Liver (tissue), 9 donors: ENCODE results near the gene EEFSEC. TPM values are rescaled to one million over a fixed set of nuclear protein-coding genes. Genes with fewer than 3 reads are reported as not detected.
A peak's percentile ranks its signal among the peaks of the same experiment; 100 is the strongest.

ENCODE experiments used
- DNase-seq: peaks from one replicate; pipeline ENCODE4 v3.0.0-alpha.2; 2017; ENCODE audit warnings: low spot score
- H3K27ac ChIP-seq, 2 donors: one replicate each; pipeline ENCODE4 v1.7.0; 2013; ENCODE audit warnings: inconsistent platforms in 2 of 2, low read length in 2 of 2, control low read depth in 1 of 2, low read depth in 1 of 2, mild to moderate bottlenecking in 1 of 2
- H3K27me3 ChIP-seq, 4 donors: one replicate each; pipeline versions ENCODE4 v1.6.1 to v1.7.0; 2013; ENCODE audit warnings: low read length in 3 of 4, inconsistent platforms in 1 of 4, mild to moderate bottlenecking in 1 of 4, moderate library complexity in 1 of 4; ENCODE audit not compliant: control insufficient read depth in 4 of 4, insufficient read depth in 4 of 4
- H3K36me3 ChIP-seq, 4 donors: one replicate each; pipeline versions ENCODE4 v1.6.1 to v1.7.0; 2013; ENCODE audit warnings: low read length in 3 of 4, mild to moderate bottlenecking in 3 of 4, low read depth in 1 of 4, moderate library complexity in 1 of 4; ENCODE audit not compliant: control insufficient read depth in 4 of 4, insufficient read depth in 3 of 4
- H3K4me1 ChIP-seq, 4 donors: one replicate each; pipeline versions ENCODE4 v1.6.1 to v1.7.0; 2013; ENCODE audit warnings: low read length in 3 of 4, mild to moderate bottlenecking in 3 of 4, moderate library complexity in 1 of 4; ENCODE audit not compliant: control insufficient read depth in 4 of 4, insufficient read depth in 4 of 4
- H3K4me3 ChIP-seq, 3 donors: one replicate each; pipeline versions ENCODE4 v1.6.1 to v1.7.0; 2013; ENCODE audit warnings: low read length in 3 of 3, control low read depth in 1 of 3, low read depth in 1 of 3, mild to moderate bottlenecking in 1 of 3
- H3K9ac ChIP-seq, 2 donors: one replicate each; pipeline ENCODE4 v1.7.0; 2013; ENCODE audit warnings: low read length in 2 of 2, mild to moderate bottlenecking in 2 of 2, moderate library complexity in 2 of 2, control low read depth in 1 of 2, low read depth in 1 of 2
- H3K9me3 ChIP-seq, 4 donors: one replicate each; pipeline versions ENCODE4 v1.6.1 to v1.7.0; 2013; ENCODE audit warnings: low read length in 3 of 4; ENCODE audit not compliant: control insufficient read depth in 4 of 4
- EGR1 ChIP-seq, 2 donors: IDR thresholded peaks; 2 replicates each; pipeline ENCODE4 v1.6.1; 2016 to 2018; ENCODE audit warnings: antibody characterized with exemption in 2 of 2, low read depth in 2 of 2
- FOXA1 ChIP-seq: IDR thresholded peaks from 2 replicates; pipeline ENCODE4 v1.6.1; 2016; ENCODE audit warnings: antibody characterized with exemption
- GABPA ChIP-seq, 2 donors: IDR thresholded peaks in 1 of 2; conservative IDR thresholded peaks in 1 of 2; 2 replicates each; pipeline ENCODE4 v1.6.1; 2016; ENCODE audit warnings: antibody characterized with exemption in 2 of 2, mild to moderate bottlenecking in 1 of 2, moderate library complexity in 1 of 2
- HNF4A ChIP-seq, 2 donors: conservative IDR thresholded peaks; 2 replicates each; pipeline ENCODE4 v1.6.1; 2016; ENCODE audit warnings: antibody characterized with exemption in 2 of 2, mild to moderate bottlenecking in 2 of 2
- HNF4G ChIP-seq: IDR thresholded peaks from 2 replicates; pipeline ENCODE4 v1.6.1; 2016; ENCODE audit warnings: antibody characterized with exemption
- JUND ChIP-seq, 2 donors: IDR thresholded peaks; 2 replicates each; pipeline ENCODE4 v1.6.1; 2016; ENCODE audit warnings: antibody characterized with exemption in 2 of 2
- NR2F2 ChIP-seq: IDR thresholded peaks from 2 replicates; pipeline ENCODE4 v1.6.1; 2016; ENCODE audit warnings: antibody characterized with exemption
- RAD21 ChIP-seq, 2 donors: IDR thresholded peaks; 2 replicates each; pipeline ENCODE4 v1.6.1; 2016; ENCODE audit warnings: antibody characterized with exemption in 2 of 2, mild to moderate bottlenecking in 2 of 2
- RXRA ChIP-seq, 2 donors: IDR thresholded peaks; 2 replicates each; pipeline ENCODE4 v1.6.1; 2017 to 2018; ENCODE audit warnings: antibody characterized with exemption in 2 of 2, mild to moderate bottlenecking in 1 of 2
- SP1 ChIP-seq: IDR thresholded peaks from 2 replicates; pipeline ENCODE4 v1.6.1; 2018; ENCODE audit warnings: antibody characterized with exemption, mild to moderate bottlenecking
- TAF1 ChIP-seq: conservative IDR thresholded peaks from 2 replicates; pipeline ENCODE4 v1.6.1; 2016; ENCODE audit warnings: antibody characterized with exemption, mild to moderate bottlenecking
- YY1 ChIP-seq: IDR thresholded peaks from 2 replicates; pipeline ENCODE4 v1.6.1; 2016; ENCODE audit warnings: antibody characterized with exemption, mild to moderate bottlenecking
- WGBS: extraction: QIAGEN DNeasy Blood & Tissue Kit; methylation state at CpG from one replicate; pipeline ENCODE4 v1.1.7; 2013; 5-methylcytosine and 5-hydroxymethylcytosine counted together
- polyA plus RNA-seq, 2 donors: library from polyadenylated mRNA; stranded (reverse) in 1 of 2; unstranded in 1 of 2; fragments of 200-250 nt in 1 of 2; fragments of >200 nt in 1 of 2; fragmentation: Nextera tagmentation in 1 of 2; extraction: Ambion mirVana in 1 of 2; gene quantifications; one replicate each; pipeline versions ENCODE4 v1.2.1 to v1.2.3, GENCODE V29; 2013 to 2015
- total RNA-seq, 2 donors: library from RNA; depleted of rRNA; stranded (reverse); fragments of >200 nt; gene quantifications; one replicate each; pipeline ENCODE4 v1.2.3, GENCODE V29; 2014
- TF ChIP-seq, protein P1 (sequence below): IDR thresholded peaks from 2 replicates; pipeline ENCODE4 v1.6.1; 2016; ENCODE audit warnings: antibody characterized with exemption, mild to moderate bottlenecking
- TF ChIP-seq, protein P2 (sequence below): fragments of 150-350 bp; IDR thresholded peaks from 2 replicates; pipeline ENCODE4 v1.5.1; 2017; ENCODE audit warnings: improper control_type of control experiment, low read depth, low read length; ENCODE audit not compliant: missing input control
- TF ChIP-seq, protein P3 (sequence below): IDR thresholded peaks from 2 replicates; pipeline ENCODE4 v1.6.1; 2016; ENCODE audit warnings: antibody characterized with exemption
- TF ChIP-seq, protein P4 (sequence below): IDR thresholded peaks from 2 replicates; pipeline ENCODE4 v1.6.1; 2016; ENCODE audit warnings: antibody characterized with exemption
- TF ChIP-seq, protein P5 (sequence below): IDR thresholded peaks from 2 replicates; pipeline ENCODE4 v1.6.1; 2016; ENCODE audit warnings: antibody characterized with exemption
- donor health status: healthy.
- donor health status: healthy.
- donor health status: healthy.
- donor health status: healthy.
- donor health status: healthy.

Gene EEFSEC
- total and polyA plus RNA-seq, 4 donors, result 8.4 to 13.1 (median 10.7) TPM

DNA sequence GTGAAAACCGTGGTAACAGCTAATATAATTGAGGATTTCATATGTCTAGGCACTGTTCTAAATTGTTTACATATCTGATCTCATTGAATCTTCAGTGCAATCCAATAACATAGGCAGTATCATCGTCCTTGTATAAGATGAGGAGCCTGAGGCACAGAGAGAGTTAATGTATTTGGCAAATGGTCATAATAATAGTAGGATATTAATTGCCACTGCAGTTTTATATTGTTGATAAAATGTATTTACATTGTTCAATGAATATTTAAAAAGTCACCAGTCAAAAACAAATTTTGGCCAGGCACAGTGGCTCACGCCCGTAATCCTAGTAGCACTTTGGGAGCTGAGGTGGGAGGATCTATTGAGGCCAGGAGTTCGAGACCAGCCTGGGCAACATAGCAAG is 88.5 kb downstream of the EEFSEC start:
- no peaks in the 10 kb centered on the region for H3K27me3 ChIP-seq
- H3K9me3 ChIP-seq, result no peaks in the 10 kb centered on the region
- TF ChIP-seq GABPA (IDR thresholded peaks at IDR 0.05 in 1 of 2, conservative IDR thresholded peaks at IDR 0.05 in 1 of 2) (no peak), RXRA (IDR thresholded peaks at IDR 0.05) (no peak), HNF4A (conservative IDR thresholded peaks at IDR 0.05) (no peak), TAF1 (no peak), YY1 (no peak)
- TF ChIP-seq, protein P1, sequence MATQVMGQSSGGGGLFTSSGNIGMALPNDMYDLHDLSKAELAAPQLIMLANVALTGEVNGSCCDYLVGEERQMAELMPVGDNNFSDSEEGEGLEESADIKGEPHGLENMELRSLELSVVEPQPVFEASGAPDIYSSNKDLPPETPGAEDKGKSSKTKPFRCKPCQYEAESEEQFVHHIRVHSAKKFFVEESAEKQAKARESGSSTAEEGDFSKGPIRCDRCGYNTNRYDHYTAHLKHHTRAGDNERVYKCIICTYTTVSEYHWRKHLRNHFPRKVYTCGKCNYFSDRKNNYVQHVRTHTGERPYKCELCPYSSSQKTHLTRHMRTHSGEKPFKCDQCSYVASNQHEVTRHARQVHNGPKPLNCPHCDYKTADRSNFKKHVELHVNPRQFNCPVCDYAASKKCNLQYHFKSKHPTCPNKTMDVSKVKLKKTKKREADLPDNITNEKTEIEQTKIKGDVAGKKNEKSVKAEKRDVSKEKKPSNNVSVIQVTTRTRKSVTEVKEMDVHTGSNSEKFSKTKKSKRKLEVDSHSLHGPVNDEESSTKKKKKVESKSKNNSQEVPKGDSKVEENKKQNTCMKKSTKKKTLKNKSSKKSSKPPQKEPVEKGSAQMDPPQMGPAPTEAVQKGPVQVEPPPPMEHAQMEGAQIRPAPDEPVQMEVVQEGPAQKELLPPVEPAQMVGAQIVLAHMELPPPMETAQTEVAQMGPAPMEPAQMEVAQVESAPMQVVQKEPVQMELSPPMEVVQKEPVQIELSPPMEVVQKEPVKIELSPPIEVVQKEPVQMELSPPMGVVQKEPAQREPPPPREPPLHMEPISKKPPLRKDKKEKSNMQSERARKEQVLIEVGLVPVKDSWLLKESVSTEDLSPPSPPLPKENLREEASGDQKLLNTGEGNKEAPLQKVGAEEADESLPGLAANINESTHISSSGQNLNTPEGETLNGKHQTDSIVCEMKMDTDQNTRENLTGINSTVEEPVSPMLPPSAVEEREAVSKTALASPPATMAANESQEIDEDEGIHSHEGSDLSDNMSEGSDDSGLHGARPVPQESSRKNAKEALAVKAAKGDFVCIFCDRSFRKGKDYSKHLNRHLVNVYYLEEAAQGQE, result no peak
- peaks cover 0 to under 1% (median 0%) of the 10 kb centered on the region in 4 donors for H3K4me1 ChIP-seq
- no peak overlapping the region for H3K27ac ChIP-seq
- WGBS, result 91% methylated on average over 5 of the region's 5 CpGs
- DNase-seq, result peak; percentile 5
- H3K4me3 ChIP-seq, result no peak overlapping the region
- H3K36me3 ChIP-seq, result peaks cover 0 to 4% (median under 1%) of the 10 kb centered on the region in 4 donors
- H3K9ac ChIP-seq, result no peak overlapping the region

DNA sequence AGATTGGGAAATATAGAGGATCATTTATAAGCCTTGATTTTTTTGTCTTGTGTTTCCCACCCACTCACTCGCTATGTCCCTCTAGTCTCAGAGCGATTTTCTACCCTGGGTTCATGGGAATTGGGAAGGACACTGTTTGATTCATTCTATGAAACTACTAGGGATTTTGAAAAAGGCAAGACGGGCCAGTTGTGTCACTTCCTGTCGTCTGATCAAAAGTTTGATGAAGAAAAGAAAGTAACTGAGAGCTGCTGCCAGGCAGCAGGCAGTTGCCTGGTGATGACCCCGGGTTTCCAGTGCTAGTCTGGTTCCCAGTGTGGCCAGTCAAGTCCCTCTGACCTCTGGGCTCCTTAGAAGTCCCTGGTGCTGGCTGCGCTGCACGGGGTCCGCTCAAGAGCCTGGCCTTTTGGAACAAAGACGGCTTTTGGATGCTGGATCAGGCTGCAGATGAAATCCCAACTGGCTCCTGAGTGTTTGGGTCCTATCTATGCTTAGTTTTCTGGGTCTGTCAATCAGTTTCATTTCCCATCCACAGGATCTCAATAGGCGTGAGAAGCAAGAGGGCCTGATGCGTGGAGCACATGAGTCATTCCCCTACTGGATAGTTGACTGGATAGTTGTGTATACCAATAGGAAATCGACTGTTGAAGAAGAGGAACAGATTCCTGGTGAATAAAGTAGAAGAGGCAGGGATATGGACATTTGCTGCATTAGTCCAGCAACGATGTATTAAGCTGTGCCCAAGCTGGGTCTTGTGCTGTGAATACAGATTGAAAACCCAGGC is 89.7 kb downstream of the EEFSEC start:
- TF ChIP-seq HNF4A (conservative IDR thresholded peaks at IDR 0.05), result no peak
- TF ChIP-seq NR2F2, result no peak
- no peak for TF ChIP-seq RXRA (IDR thresholded peaks at IDR 0.05)
- TF ChIP-seq HNF4G, result no peak
- TF ChIP-seq, protein P1, result no peak
- TF ChIP-seq, protein P2, sequence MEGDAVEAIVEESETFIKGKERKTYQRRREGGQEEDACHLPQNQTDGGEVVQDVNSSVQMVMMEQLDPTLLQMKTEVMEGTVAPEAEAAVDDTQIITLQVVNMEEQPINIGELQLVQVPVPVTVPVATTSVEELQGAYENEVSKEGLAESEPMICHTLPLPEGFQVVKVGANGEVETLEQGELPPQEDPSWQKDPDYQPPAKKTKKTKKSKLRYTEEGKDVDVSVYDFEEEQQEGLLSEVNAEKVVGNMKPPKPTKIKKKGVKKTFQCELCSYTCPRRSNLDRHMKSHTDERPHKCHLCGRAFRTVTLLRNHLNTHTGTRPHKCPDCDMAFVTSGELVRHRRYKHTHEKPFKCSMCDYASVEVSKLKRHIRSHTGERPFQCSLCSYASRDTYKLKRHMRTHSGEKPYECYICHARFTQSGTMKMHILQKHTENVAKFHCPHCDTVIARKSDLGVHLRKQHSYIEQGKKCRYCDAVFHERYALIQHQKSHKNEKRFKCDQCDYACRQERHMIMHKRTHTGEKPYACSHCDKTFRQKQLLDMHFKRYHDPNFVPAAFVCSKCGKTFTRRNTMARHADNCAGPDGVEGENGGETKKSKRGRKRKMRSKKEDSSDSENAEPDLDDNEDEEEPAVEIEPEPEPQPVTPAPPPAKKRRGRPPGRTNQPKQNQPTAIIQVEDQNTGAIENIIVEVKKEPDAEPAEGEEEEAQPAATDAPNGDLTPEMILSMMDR, result no peak
- TF ChIP-seq, protein P3, sequence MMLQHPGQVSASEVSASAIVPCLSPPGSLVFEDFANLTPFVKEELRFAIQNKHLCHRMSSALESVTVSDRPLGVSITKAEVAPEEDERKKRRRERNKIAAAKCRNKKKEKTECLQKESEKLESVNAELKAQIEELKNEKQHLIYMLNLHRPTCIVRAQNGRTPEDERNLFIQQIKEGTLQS, result no peak
- TF ChIP-seq, protein P4, sequence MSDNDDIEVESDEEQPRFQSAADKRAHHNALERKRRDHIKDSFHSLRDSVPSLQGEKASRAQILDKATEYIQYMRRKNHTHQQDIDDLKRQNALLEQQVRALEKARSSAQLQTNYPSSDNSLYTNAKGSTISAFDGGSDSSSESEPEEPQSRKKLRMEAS, result no peak
- no peak for TF ChIP-seq RAD21 (IDR thresholded peaks at IDR 0.05)
- no peak for TF ChIP-seq FOXA1
- TF ChIP-seq YY1, result no peak
- no peak for TF ChIP-seq EGR1 (IDR thresholded peaks at IDR 0.05; ENCODE audit: low read depth in 2 of 2)
- TF ChIP-seq GABPA (IDR thresholded peaks at IDR 0.05 in 1 of 2, conservative IDR thresholded peaks at IDR 0.05 in 1 of 2), result no peak
- TF ChIP-seq SP1, result no peak
- TF ChIP-seq, protein P5, sequence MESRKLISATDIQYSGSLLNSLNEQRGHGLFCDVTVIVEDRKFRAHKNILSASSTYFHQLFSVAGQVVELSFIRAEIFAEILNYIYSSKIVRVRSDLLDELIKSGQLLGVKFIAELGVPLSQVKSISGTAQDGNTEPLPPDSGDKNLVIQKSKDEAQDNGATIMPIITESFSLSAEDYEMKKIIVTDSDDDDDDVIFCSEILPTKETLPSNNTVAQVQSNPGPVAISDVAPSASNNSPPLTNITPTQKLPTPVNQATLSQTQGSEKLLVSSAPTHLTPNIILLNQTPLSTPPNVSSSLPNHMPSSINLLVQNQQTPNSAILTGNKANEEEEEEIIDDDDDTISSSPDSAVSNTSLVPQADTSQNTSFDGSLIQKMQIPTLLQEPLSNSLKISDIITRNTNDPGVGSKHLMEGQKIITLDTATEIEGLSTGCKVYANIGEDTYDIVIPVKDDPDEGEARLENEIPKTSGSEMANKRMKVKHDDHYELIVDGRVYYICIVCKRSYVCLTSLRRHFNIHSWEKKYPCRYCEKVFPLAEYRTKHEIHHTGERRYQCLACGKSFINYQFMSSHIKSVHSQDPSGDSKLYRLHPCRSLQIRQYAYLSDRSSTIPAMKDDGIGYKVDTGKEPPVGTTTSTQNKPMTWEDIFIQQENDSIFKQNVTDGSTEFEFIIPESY, result no peak
- TF ChIP-seq JUND (IDR thresholded peaks at IDR 0.05), result no peak
- no peak for TF ChIP-seq TAF1
- Histone ChIP-seq H3K27me3 (no peaks in the 10 kb centered on the region), H3K4me3 (no peak overlapping the region), H3K9me3 (no peaks in the 10 kb centered on the region), H3K4me1 (no peaks in the 10 kb centered on the region), H3K9ac (no peak overlapping the region), H3K36me3 (peaks cover 4 to 15% (median 8%) of the 10 kb centered on the region in 4 donors), H3K27ac (no peak overlapping the region)
- 80% methylated on average over 13 of the region's 13 CpGs for WGBS
- peak; percentile 24 for DNase-seq
